ENCODE measurements around the gene TESK2. TPM values are rescaled to one million over a fixed set of nuclear protein-coding genes. Genes with fewer than 3 reads are reported as not detected.

TESK2 gene
- total RNA-seq, 2 experiments from 2014 or later: 4.9 to 6.6 TPM

DNA sequence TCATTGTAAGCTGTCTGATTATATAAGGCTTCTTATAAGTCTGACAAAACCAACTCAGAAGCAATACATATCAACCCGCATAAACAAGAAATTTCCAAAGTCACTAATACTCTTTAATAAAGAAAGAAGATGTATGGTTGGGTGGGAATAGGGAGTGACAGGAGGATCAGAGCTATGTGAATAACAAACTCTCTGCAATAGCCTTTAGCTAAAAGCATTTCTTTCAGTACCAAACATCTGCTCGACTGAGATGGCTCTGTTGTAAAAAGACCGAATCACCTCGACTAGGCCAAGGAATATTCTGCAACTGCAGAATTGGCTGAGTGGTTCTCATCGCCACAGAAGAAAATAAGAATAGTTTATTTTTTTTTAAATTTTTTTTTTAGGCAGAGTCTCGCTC is 111.4 kb downstream of the TESK2 start:
- no peak overlapping the region for H3K27ac ChIP-seq (ENCODE audit: low read depth, low read length, poor library complexity, severe bottlenecking)
- H3K9me3 ChIP-seq (ENCODE audit: low read length): no peaks in the 10 kb centered on the region
- BruUV-seq (replicated peaks): no TSS peak
- no peak overlapping the region for H2AFZ ChIP-seq (ENCODE audit: low read length)
- no peak for DNase-seq (ENCODE audit: low spot score)
- peaks cover 12% of the 10 kb centered on the region for H3K4me1 ChIP-seq (ENCODE audit: insufficient read depth, low read length, poor library complexity, severe bottlenecking)
- no peaks in the 10 kb centered on the region for H4K20me1 ChIP-seq (ENCODE audit: insufficient read depth, low read length)
- CTCF ChIA-PET (ENCODE audit: unreplicated experiment): no interaction called here
- no peak overlapping the region for H3K4me2 ChIP-seq (ENCODE audit: low read length)
- TF ChIP-seq, protein P1, sequence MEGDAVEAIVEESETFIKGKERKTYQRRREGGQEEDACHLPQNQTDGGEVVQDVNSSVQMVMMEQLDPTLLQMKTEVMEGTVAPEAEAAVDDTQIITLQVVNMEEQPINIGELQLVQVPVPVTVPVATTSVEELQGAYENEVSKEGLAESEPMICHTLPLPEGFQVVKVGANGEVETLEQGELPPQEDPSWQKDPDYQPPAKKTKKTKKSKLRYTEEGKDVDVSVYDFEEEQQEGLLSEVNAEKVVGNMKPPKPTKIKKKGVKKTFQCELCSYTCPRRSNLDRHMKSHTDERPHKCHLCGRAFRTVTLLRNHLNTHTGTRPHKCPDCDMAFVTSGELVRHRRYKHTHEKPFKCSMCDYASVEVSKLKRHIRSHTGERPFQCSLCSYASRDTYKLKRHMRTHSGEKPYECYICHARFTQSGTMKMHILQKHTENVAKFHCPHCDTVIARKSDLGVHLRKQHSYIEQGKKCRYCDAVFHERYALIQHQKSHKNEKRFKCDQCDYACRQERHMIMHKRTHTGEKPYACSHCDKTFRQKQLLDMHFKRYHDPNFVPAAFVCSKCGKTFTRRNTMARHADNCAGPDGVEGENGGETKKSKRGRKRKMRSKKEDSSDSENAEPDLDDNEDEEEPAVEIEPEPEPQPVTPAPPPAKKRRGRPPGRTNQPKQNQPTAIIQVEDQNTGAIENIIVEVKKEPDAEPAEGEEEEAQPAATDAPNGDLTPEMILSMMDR (conservative IDR thresholded peaks at IDR 0.05; ENCODE audit: low read length): no peak
- no peak for TF ChIP-seq EZH2phosphoT487 (IDR thresholded peaks at IDR 0.05; ENCODE audit: borderline replicate concordance, low read depth, low read length)
- no peaks in the 10 kb centered on the region for H3K9me2 ChIP-seq (ENCODE audit: insufficient read depth, low read length)
- no peak overlapping the region for H3K4me3 ChIP-seq (ENCODE audit: low read depth, low read length, poor library complexity, severe bottlenecking)
- H3K79me2 ChIP-seq (ENCODE audit: insufficient read depth, low read depth, low read length): no peaks in the 10 kb centered on the region
- POLR2A ChIA-PET: no interaction called here
- H3K36me3 ChIP-seq (ENCODE audit: insufficient read depth, low read length): no peaks in the 10 kb centered on the region
- intact Hi-C loops (cut with micrococcal nuclease; ENCODE audit: unreplicated experiment): no loop called here

DNA sequence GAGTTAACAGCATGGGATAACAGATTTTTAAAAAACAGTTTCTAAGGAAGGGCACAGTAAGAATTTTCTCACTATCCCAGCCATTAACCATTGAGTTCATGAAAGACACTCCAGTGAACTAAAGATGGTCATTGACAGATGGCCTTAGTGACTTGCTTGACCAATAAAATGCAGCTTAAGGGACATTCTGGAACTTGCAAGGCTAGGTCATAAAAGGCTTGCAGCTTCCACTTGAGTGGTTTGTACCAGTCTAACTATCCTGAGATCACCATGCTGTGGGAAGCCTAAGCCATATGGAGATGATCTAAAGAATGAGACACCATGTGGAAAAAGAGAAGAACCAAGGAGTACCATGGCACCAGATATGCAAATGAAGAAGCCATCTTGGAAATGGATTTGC is 112.8 kb downstream of the TESK2 start:
- POLR2A ChIA-PET: interaction anchor here (0.6 kb wide), 1 partner anchor 391 kb away, joined by 4 read pairs; no protein-coding TSS in a partner anchor
- no peak overlapping the region for H3K27ac ChIP-seq (ENCODE audit: low read depth, low read length, poor library complexity, severe bottlenecking)
- H3K9me2 ChIP-seq (ENCODE audit: insufficient read depth, low read length): no peaks in the 10 kb centered on the region
- no peak overlapping the region for H2AFZ ChIP-seq (ENCODE audit: low read length)
- H3K4me1 ChIP-seq (ENCODE audit: insufficient read depth, low read length, poor library complexity, severe bottlenecking): peaks cover 24% of the 10 kb centered on the region
- H4K20me1 ChIP-seq (ENCODE audit: insufficient read depth, low read length): no peaks in the 10 kb centered on the region
- CTCF ChIA-PET (ENCODE audit: unreplicated experiment): no interaction called here
- intact Hi-C loops (cut with micrococcal nuclease; ENCODE audit: unreplicated experiment): no loop called here
- H3K9me3 ChIP-seq (ENCODE audit: low read length): no peaks in the 10 kb centered on the region
- no peak overlapping the region for H3K4me2 ChIP-seq (ENCODE audit: low read length)
- TF ChIP-seq, protein P1 (conservative IDR thresholded peaks at IDR 0.05; ENCODE audit: low read length): no peak
- no peak for TF ChIP-seq EZH2phosphoT487 (IDR thresholded peaks at IDR 0.05; ENCODE audit: borderline replicate concordance, low read depth, low read length)
- DNase-seq (ENCODE audit: low spot score): no peak
- H3K36me3 ChIP-seq (ENCODE audit: insufficient read depth, low read length): no peaks in the 10 kb centered on the region
- no TSS peak for BruUV-seq (replicated peaks)
- H3K4me3 ChIP-seq (ENCODE audit: low read depth, low read length, poor library complexity, severe bottlenecking): no peak overlapping the region
- no peaks in the 10 kb centered on the region for H3K79me2 ChIP-seq (ENCODE audit: insufficient read depth, low read depth, low read length)

DNA sequence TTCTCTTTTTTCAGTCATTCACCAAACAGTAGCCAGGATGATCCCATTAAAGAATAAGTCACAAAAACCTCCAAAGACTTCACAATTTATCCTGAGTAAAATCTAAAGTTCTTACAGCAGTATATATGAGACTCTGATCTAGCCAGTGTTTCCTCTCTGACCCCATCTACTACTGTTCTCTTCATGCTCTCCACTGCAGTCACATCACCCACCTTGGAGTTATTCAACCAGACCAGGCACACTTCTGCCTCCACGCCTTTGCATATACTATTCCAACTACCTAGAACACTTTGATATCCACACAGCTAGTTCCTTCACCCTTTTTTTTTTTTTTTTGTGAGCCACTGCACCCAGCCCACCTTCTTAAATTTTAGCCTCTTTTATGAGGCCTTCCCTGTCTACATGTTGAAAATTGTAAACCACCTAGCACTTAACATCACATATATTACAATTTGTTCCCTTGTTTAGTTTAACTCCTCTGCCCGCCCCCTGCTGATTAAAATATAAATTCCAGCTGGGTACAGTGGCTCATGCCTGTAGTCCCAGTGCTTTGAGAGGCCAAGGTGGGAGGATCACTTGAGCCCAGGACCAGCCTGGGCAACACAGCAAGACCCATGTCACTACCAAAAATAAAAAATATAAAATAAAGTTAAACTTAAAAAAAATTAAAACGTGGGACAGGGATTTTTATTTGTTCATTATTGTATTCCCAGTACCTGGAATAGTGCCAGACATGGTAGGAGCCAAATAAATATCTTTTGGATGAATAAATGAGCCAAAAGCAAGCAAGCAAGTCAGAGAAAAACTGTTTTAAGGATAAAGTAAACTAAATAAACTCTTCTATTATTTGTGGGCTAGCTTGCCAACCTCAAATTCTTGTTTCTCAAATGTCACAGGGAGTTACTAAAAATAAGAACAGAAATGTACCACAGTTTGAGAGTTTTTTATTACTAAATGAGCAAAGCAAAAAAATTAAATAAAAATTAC is 115.6 kb downstream of the TESK2 start:
- no TSS peak for BruUV-seq (replicated peaks)
- Histone ChIP-seq H3K9me2 (ENCODE audit: insufficient read depth, low read length) (no peaks in the 10 kb centered on the region), H3K79me2 (ENCODE audit: insufficient read depth, low read depth, low read length) (no peaks in the 10 kb centered on the region), H3K36me3 (ENCODE audit: insufficient read depth, low read length) (no peaks in the 10 kb centered on the region), H4K20me1 (ENCODE audit: insufficient read depth, low read length) (no peaks in the 10 kb centered on the region), H3K4me1 (ENCODE audit: insufficient read depth, low read length, poor library complexity, severe bottlenecking) (peaks cover 37% of the 10 kb centered on the region), H2AFZ (ENCODE audit: low read length) (no peak overlapping the region), H3K27ac (ENCODE audit: low read depth, low read length, poor library complexity, severe bottlenecking) (no peak overlapping the region), H3K9me3 (ENCODE audit: low read length) (no peaks in the 10 kb centered on the region), H3K4me3 (ENCODE audit: low read depth, low read length, poor library complexity, severe bottlenecking) (no peak overlapping the region), H3K4me2 (ENCODE audit: low read length) (no peak overlapping the region)
- CTCF ChIA-PET (ENCODE audit: unreplicated experiment): no interaction called here
- intact Hi-C loops (cut with micrococcal nuclease; ENCODE audit: unreplicated experiment): no loop called here
- POLR2A ChIA-PET: interaction anchor here (0.6 kb wide), 1 partner anchor 207 kb away, joined by 3 read pairs; no protein-coding TSS in a partner anchor
- TF ChIP-seq, protein P1 (conservative IDR thresholded peaks at IDR 0.05; ENCODE audit: low read length): peak; percentile 63
- no peak for TF ChIP-seq EZH2phosphoT487 (IDR thresholded peaks at IDR 0.05; ENCODE audit: borderline replicate concordance, low read depth, low read length)
- peak; percentile 23 for DNase-seq (ENCODE audit: low spot score)

Measured in OCI-LY7 (cell line).